ENCODE data around the gene PTPRS.

DNA sequence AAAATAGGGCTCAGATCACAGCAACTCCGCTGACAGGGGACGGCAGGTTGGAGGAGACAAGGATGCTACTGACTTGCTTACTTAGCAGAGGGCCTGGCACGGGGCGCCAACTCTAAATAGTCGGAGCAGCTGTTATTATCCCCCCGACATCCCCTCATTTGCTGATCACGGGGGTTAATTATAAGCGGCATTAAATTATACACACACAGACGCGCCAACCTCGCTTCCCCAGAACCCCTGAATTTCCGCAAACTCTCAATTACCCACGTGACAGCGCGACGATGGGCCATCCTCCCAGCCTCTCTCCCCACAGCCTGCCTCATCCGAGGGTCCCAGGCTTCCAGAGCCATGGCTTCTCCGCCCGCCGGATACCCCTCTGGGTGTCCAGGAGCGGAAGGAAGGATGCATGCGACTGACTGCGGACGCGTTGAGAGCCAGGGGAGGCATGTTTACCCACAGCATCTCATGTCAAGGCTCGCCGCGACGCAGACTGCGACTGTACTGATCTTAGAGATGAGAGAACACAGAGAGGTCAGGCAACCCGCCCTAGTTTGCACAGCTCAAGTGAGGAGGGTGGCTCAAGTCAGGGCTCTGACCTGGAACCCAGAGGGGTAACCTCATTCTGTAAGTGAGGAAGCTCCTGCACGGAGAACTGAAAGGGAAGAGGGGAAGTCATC is 5.7 kb downstream of the PTPRS start:
- no peak for TF ChIP-seq EP300 (IDR thresholded peaks at IDR 0.05)
- no peak for TF ChIP-seq POLR2A (IDR thresholded peaks at IDR 0.05)
- TF ChIP-seq CTCF (IDR thresholded peaks at IDR 0.05): no peak

Data from tibial nerve (tissue), 4 donors.